Vagina (tissue), 2 donors: Measurements from ENCODE around the gene STYXL1.

Experiments used
- CTCF ChIP-seq, 3 experiments: fragments of 450-650 bp in 2 of 3; fragments of 200-600 bp in 1 of 3; sonication (generic) in 1 of 3; IDR thresholded peaks; one replicate each; pipeline ENCODE4 v1.5.1; 2017 to 2019; ENCODE audit warnings: antibody characterized with exemption in 3 of 3, mild to moderate bottlenecking in 2 of 3, moderate library complexity in 2 of 3
- POLR2A ChIP-seq, 2 donors: fragments of 450-650 bp; IDR thresholded peaks; one replicate each; pipeline ENCODE4 v1.6.1; 2017; ENCODE audit warnings: antibody characterized with exemption in 2 of 2, mild to moderate bottlenecking in 2 of 2, moderate library complexity in 2 of 2
- POLR2AphosphoS5 ChIP-seq, 2 donors: sonication (generic); formaldehyde crosslinking; IDR thresholded peaks; one replicate each; pipeline ENCODE4 v1.9.0; 2017; ENCODE audit warnings: antibody characterized with exemption in 2 of 2, mild to moderate bottlenecking in 2 of 2, low read depth in 1 of 2; ENCODE audit not compliant: insufficient read depth in 1 of 2

GRCh38 chr7:76073335-76073990, 25.7 kb upstream of the STYXL1 start:
- TF ChIP-seq CTCF (IDR thresholded peaks at IDR 0.05) (no peak), POLR2AphosphoS5 (IDR thresholded peaks at IDR 0.05; ENCODE audit: insufficient read depth in 1 of 2, low read depth in 1 of 2) (no peak), POLR2A (IDR thresholded peaks at IDR 0.05) (no peak)
